IPS DF 6.9 (cell line): ENCODE results near the gene NBAS.

Source experiments
- DNase-seq: peaks from one replicate; pipeline ENCODE4 v3.0.0-alpha.2; 2013; ENCODE audit warnings: low read depth, low spot score
- H3K27ac ChIP-seq: one replicate; pipeline ENCODE4 v1.5.1; 2013; ENCODE audit warnings: low read length, control low read depth
- H3K27me3 ChIP-seq: 2 replicates; pipeline ENCODE4 v1.6.1; 2013; ENCODE audit warnings: mild to moderate bottlenecking, low read length; ENCODE audit not compliant: control insufficient read depth, insufficient read depth
- H3K36me3 ChIP-seq: 2 replicates; pipeline ENCODE4 v1.6.1; 2013; ENCODE audit warnings: low read length; ENCODE audit not compliant: control insufficient read depth, insufficient read depth
- H3K4me1 ChIP-seq: 2 replicates; pipeline ENCODE4 v1.6.1; 2013; ENCODE audit warnings: low read length; ENCODE audit not compliant: control insufficient read depth, insufficient read depth
- H3K4me3 ChIP-seq: 2 replicates; pipeline ENCODE4 v1.5.1; 2013; ENCODE audit warnings: mild to moderate bottlenecking, low read length
- H3K9me3 ChIP-seq: 2 replicates; pipeline ENCODE4 v1.6.1; 2013; ENCODE audit warnings: low read length, inconsistent platforms; ENCODE audit not compliant: control insufficient read depth, insufficient read depth
- WGBS: extraction: QIAGEN DNeasy Blood & Tissue Kit; methylation state at CpG from one replicate; pipeline ENCODE4 v1.1.7; 2013; ENCODE audit warnings: mixed read lengths, missing lambda C conversion rate; ENCODE audit not compliant: insufficient read length, insufficient coverage; 5-methylcytosine and 5-hydroxymethylcytosine counted together

NBAS gene

GRCh38 chr2:15170070-15170775 is 390.9 kb downstream of the NBAS start:
- Histone ChIP-seq H3K9me3 (no peaks in the 10 kb centered on the region), H3K4me1 (no peaks in the 10 kb centered on the region; the same call in 1 of the 2 replicates), H3K27ac (no peak overlapping the region), H3K36me3 (no peaks in the 10 kb centered on the region), H3K27me3 (no peaks in the 10 kb centered on the region), H3K4me3 (no peak overlapping the region)
- DNase-seq = no peak
- WGBS = no CpG with 5 or more reads among the region's 11 CpGs

GRCh38 chr2:15169326-15170069 is 391.6 kb downstream of the NBAS start:
- Histone ChIP-seq H3K27me3 (no peaks in the 10 kb centered on the region), H3K9me3 (no peaks in the 10 kb centered on the region), H3K27ac (no peak overlapping the region), H3K4me3 (no peak overlapping the region), H3K4me1 (no peaks in the 10 kb centered on the region; the same call in 1 of the 2 replicates), H3K36me3 (no peaks in the 10 kb centered on the region)
- DNase-seq = no peak
- WGBS = no CpG with 5 or more reads among the region's 9 CpGs

GRCh38 chr2:15168116-15168515 is 393.0 kb downstream of the NBAS start:
- no peaks in the 10 kb centered on the region for H3K36me3 ChIP-seq
- H3K4me3 ChIP-seq = no peak overlapping the region
- H3K27me3 ChIP-seq = no peaks in the 10 kb centered on the region
- H3K9me3 ChIP-seq = no peaks in the 10 kb centered on the region
- DNase-seq = no peak
- no peak overlapping the region for H3K27ac ChIP-seq
- WGBS = no CpG with 5 or more reads among the region's 6 CpGs
- H3K4me1 ChIP-seq = no peaks in the 10 kb centered on the region; the same call in 1 of the 2 replicates

GRCh38 chr2:15166878-15167277 is 394.3 kb downstream of the NBAS start:
- Histone ChIP-seq H3K4me3 (no peak overlapping the region), H3K36me3 (no peaks in the 10 kb centered on the region), H3K9me3 (no peaks in the 10 kb centered on the region), H3K27me3 (no peaks in the 10 kb centered on the region), H3K4me1 (no peaks in the 10 kb centered on the region; the same call in 1 of the 2 replicates), H3K27ac (no peak overlapping the region)
- no peak for DNase-seq
- no CpG with 5 or more reads among the region's 12 CpGs for WGBS

- Histone ChIP-seq H3K27me3 (no peaks in the 10 kb centered on the region), H3K36me3 (no peaks in the 10 kb centered on the region), H3K4me3 (no peak overlapping the region), H3K4me1 (peaks cover 4% of the 10 kb centered on the region; the same call in 1 of the 2 replicates), H3K27ac (no peak overlapping the region), H3K9me3 (no peaks in the 10 kb centered on the region)
- no peak for DNase-seq
- no CpG with 5 or more reads among the region's 2 CpGs for WGBS
These were observed 397.8 kb downstream of the NBAS start for GRCh38 chr2:15163326-15163725.

- H3K36me3 ChIP-seq = no peaks in the 10 kb centered on the region
- H3K4me3 ChIP-seq = no peak overlapping the region
- no CpG with 5 or more reads among the region's 3 CpGs for WGBS
- H3K4me1 ChIP-seq = peaks cover 7% of the 10 kb centered on the region; the same call in 1 of the 2 replicates
- H3K27ac ChIP-seq = no peak overlapping the region
- no peaks in the 10 kb centered on the region for H3K9me3 ChIP-seq
- no peaks in the 10 kb centered on the region for H3K27me3 ChIP-seq
- DNase-seq = no peak
These were observed 398.5 kb downstream of the NBAS start for GRCh38 chr2:15162620-15163019.

GRCh38 chr2:15160201-15160991 is 400.7 kb downstream of the NBAS start:
- H3K9me3 ChIP-seq = no peaks in the 10 kb centered on the region
- no peak overlapping the region for H3K27ac ChIP-seq
- WGBS = no CpG with 5 or more reads among the region's 9 CpGs
- no peak for DNase-seq
- H3K4me1 ChIP-seq = peaks cover 10% of the 10 kb centered on the region; the same call in 1 of the 2 replicates
- no peaks in the 10 kb centered on the region for H3K27me3 ChIP-seq
- no peaks in the 10 kb centered on the region for H3K36me3 ChIP-seq
- H3K4me3 ChIP-seq = no peak overlapping the region

GRCh38 chr2:15159751-15160177 is 401.4 kb downstream of the NBAS start:
- no peaks in the 10 kb centered on the region for H3K36me3 ChIP-seq
- H3K9me3 ChIP-seq = no peaks in the 10 kb centered on the region
- no peak overlapping the region for H3K27ac ChIP-seq
- WGBS = no CpG with 5 or more reads among the region's 3 CpGs
- no peak overlapping the region for H3K4me3 ChIP-seq
- no peaks in the 10 kb centered on the region for H3K27me3 ChIP-seq
- H3K4me1 ChIP-seq = peaks cover 10% of the 10 kb centered on the region; the same call in 1 of the 2 replicates
- no peak for DNase-seq

GRCh38 chr2:15159206-15159605 is 401.9 kb downstream of the NBAS start:
- no peak overlapping the region for H3K27ac ChIP-seq
- no peaks in the 10 kb centered on the region for H3K36me3 ChIP-seq
- WGBS = no CpG with 5 or more reads among the region's 5 CpGs
- H3K4me3 ChIP-seq = no peak overlapping the region
- no peaks in the 10 kb centered on the region for H3K27me3 ChIP-seq
- DNase-seq = no peak
- no peaks in the 10 kb centered on the region for H3K9me3 ChIP-seq
- peaks cover 10% of the 10 kb centered on the region; the same call in 1 of the 2 replicates for H3K4me1 ChIP-seq

GRCh38 chr2:15158532-15158931 is 402.6 kb downstream of the NBAS start:
- Histone ChIP-seq H3K9me3 (no peaks in the 10 kb centered on the region), H3K27me3 (no peaks in the 10 kb centered on the region), H3K27ac (no peak overlapping the region), H3K36me3 (no peaks in the 10 kb centered on the region), H3K4me1 (peaks cover 10% of the 10 kb centered on the region; the same call in 1 of the 2 replicates), H3K4me3 (no peak overlapping the region)
- DNase-seq = no peak
- no CpG with 5 or more reads among the region's 5 CpGs for WGBS
